ENCODE results near the gene SLC44A4.

SLC44A4 gene

DNA sequence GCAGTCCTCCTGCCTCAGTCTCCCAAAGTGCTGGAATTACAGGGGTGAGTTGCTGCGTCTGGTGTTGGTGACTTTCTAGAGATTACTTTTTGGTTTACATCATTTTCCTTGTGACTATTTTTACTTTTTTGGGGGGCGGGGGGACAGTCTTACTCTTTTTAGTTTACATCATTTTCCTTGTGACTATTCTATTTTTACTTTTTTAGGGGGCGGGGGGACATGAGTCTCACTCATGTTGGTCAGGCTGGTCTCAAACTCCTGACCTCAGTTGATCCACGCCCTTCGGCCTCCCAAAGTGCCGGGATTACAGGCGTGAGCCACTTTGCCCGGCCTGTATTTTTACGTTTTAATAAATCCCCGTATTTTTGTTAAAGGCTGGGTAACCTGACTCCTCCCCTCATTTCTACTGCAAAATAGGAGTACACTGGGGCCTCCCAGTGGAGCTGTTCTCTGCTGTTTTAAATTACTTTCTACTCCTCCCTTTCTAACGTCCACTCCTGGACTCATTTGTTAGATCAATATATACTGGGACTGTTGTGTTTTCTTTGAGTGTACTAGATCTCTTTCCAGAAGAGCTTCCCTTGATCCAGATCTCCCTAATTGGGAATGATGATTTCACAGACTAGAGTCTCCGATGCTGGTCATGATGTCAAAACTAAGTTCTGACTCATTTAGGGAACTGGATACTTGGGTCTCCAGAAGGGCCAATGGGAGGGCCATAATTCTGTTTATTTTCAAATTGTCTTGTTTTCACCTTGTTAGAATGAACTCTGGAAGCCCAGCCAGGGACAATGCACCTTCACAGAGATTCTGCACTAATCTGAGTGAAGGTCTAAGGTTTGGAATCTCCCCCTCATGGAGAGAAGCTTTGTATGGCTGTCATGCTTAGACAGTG, 42.1 kb downstream of the SLC44A4 start:
- DNase-seq (ENCODE audit: extremely low read depth, insufficient read length), result no peak
- Histone ChIP-seq H3K36me3 (ENCODE audit: control insufficient read depth, insufficient read depth, low read length) (peaks cover 19% of the 10 kb centered on the region), H3K27me3 (replicated peaks; ENCODE audit: control insufficient read depth, insufficient read depth, low read length) (no peaks in the 10 kb centered on the region), H3K4me3 (replicated peaks; ENCODE audit: low read depth, low read length) (peak overlapping the region; percentile 78)
- peak; percentile 3 for TF ChIP-seq CTCF (IDR thresholded peaks at IDR 0.05; ENCODE audit: insufficient read depth, low read length, poor library complexity, severe bottlenecking)

DNA sequence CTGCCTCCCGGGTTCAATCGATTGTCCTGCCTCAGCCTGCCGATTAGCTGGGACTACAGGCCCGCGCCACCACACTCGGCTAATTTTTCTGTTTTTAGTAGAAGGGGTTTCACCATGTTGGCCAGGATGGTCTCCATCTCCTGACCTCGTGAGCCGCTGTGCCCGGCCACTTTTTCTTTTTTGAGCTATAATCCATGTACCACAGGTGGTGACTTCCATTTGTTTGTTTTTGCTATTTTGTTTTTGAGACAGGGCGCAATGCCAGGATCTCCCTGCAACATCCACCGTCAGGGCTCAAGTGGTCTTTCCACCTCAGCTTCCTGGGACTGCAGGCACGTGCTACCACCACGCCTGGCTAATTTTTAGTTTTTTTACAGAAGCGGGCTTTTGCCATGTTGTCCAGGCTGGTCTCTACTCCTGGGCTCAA, 42.7 kb downstream of the SLC44A4 start:
- Histone ChIP-seq H3K4me3 (replicated peaks; ENCODE audit: low read depth, low read length) (peak overlapping the region; percentile 78), H3K27me3 (replicated peaks; ENCODE audit: control insufficient read depth, insufficient read depth, low read length) (no peaks in the 10 kb centered on the region), H3K36me3 (ENCODE audit: control insufficient read depth, insufficient read depth, low read length) (peaks cover 19% of the 10 kb centered on the region)
- no peak for TF ChIP-seq CTCF (IDR thresholded peaks at IDR 0.05; ENCODE audit: insufficient read depth, low read length, poor library complexity, severe bottlenecking)
- DNase-seq (ENCODE audit: extremely low read depth, insufficient read length), result no peak

- H3K4me3 ChIP-seq (replicated peaks; ENCODE audit: low read depth, low read length), result peak overlapping the region; percentile 78
- peak; percentile 95 for DNase-seq (ENCODE audit: extremely low read depth, insufficient read length)
- H3K36me3 ChIP-seq (ENCODE audit: control insufficient read depth, insufficient read depth, low read length), result peaks cover 15% of the 10 kb centered on the region
- H3K27me3 ChIP-seq (replicated peaks; ENCODE audit: control insufficient read depth, insufficient read depth, low read length), result no peaks in the 10 kb centered on the region
- no peak for TF ChIP-seq CTCF (IDR thresholded peaks at IDR 0.05; ENCODE audit: insufficient read depth, low read length, poor library complexity, severe bottlenecking)
These were observed 44.2 kb downstream of the SLC44A4 start for GRCh38 chr6:31834367-31835250.

DNA sequence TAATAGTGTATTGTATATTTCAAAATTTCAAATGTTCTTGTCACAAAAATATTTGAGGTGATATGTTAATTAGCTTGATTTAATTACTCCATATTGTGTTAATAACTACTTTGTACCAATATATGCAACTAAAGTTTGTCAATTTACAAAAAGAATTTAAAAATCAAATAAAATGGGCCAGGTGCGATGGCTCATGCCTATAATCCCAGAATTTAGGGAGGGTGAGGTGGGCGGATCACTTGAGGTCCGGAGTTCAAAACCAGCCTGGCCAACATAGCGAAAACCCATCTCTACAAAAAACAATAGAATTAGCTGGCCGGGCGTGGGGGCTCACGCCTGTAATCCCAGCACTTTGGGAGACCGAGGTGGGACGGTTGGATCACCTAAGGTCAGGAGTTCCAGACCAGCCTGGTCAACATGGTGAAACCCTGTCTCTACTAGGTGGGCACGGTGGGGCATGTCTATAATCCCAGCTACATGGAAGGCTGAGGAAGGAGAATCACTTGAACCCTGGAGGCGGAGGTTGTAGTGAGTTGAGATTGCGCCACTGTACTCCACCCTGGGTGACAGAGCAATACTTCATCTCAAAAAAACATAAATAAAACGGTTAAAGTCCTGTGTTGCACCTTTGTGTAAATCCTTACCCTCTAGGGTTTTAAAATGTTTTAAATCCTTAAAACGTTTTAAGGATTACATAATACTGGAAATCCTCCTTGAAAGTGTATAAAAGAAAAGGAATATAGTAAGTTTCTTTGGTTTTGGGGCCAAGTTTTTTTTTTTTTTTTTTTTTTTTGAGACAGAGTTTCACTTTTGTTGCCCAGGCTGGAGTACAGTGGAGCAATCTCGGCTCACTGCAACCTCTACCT, 47.2 kb downstream of the SLC44A4 start:
- Histone ChIP-seq H3K27me3 (replicated peaks; ENCODE audit: control insufficient read depth, insufficient read depth, low read length) (no peaks in the 10 kb centered on the region), H3K4me3 (replicated peaks; ENCODE audit: low read depth, low read length) (peak overlapping the region; percentile 77), H3K36me3 (ENCODE audit: control insufficient read depth, insufficient read depth, low read length) (no peaks in the 10 kb centered on the region)
- DNase-seq (ENCODE audit: extremely low read depth, insufficient read length), result no peak
- no peak for TF ChIP-seq CTCF (IDR thresholded peaks at IDR 0.05; ENCODE audit: insufficient read depth, low read length, poor library complexity, severe bottlenecking)

- Histone ChIP-seq H3K27me3 (replicated peaks; ENCODE audit: control insufficient read depth, insufficient read depth, low read length) (no peaks in the 10 kb centered on the region), H3K4me3 (replicated peaks; ENCODE audit: low read depth, low read length) (peak overlapping the region; percentile 77)
- TF ChIP-seq CTCF (IDR thresholded peaks at IDR 0.05; ENCODE audit: insufficient read depth, low read length, poor library complexity, severe bottlenecking), result no peak
These were observed 47.9 kb downstream of the SLC44A4 start for GRCh38 chr6:31830886-31831335.

More at GRCh38 chr6:31830886-31831335, 47.9 kb downstream of the SLC44A4 start:
- H3K36me3 ChIP-seq (ENCODE audit: control insufficient read depth, insufficient read depth, low read length), result no peaks in the 10 kb centered on the region
- DNase-seq (ENCODE audit: extremely low read depth, insufficient read length), result no peak
